Measurements from ENCODE around the gene EHBP1. TPM values are rescaled to one million over a fixed set of nuclear protein-coding genes. Genes with fewer than 3 reads are reported as not detected.

Gene EHBP1
- total RNA-seq, 2 donors from 2014 or later, result 23.7 to 34.3 TPM

GRCh38 chr2:62884514-62884913 is 179.0 kb downstream of the EHBP1 start:
- H3K9me3 Mint-ChIP-seq, result no peaks in the 10 kb centered on the region
- DNase-seq (ENCODE audit: low spot score) (no peak), ATAC-seq (no peak)
- H3K4me3 Mint-ChIP-seq, result no peak overlapping the region
- H3K36me3 Mint-ChIP-seq, result peaks cover 12% of the 10 kb centered on the region
- H3K27me3 Mint-ChIP-seq, result no peaks in the 10 kb centered on the region
- no peak overlapping the region for H3K27ac Mint-ChIP-seq
- H3K4me1 Mint-ChIP-seq (ENCODE audit: low read depth in 2 of 2), result no peaks in the 10 kb centered on the region

- Mint-ChIP-seq H3K4me3 (no peak overlapping the region), H3K27ac (no peak overlapping the region), H3K4me1 (ENCODE audit: low read depth in 2 of 2) (no peaks in the 10 kb centered on the region), H3K36me3 (no peaks in the 10 kb centered on the region), H3K27me3 (no peaks in the 10 kb centered on the region), H3K9me3 (no peaks in the 10 kb centered on the region)
- ATAC-seq (no peak), DNase-seq (ENCODE audit: low spot score) (no peak)
Observed at GRCh38 chr2:62894966-62895631, 189.6 kb downstream of the EHBP1 start.

- H3K27me3 Mint-ChIP-seq, result no peaks in the 10 kb centered on the region
- no peaks in the 10 kb centered on the region for H3K4me1 Mint-ChIP-seq (ENCODE audit: low read depth in 2 of 2)
- no peak for DNase-seq (ENCODE audit: low spot score)
- no peak overlapping the region for H3K4me3 Mint-ChIP-seq
- no peaks in the 10 kb centered on the region for H3K36me3 Mint-ChIP-seq
- no peak for ATAC-seq
- H3K27ac Mint-ChIP-seq, result no peak overlapping the region
- H3K9me3 Mint-ChIP-seq, result no peaks in the 10 kb centered on the region
Observed at GRCh38 chr2:62895632-62896009, 190.1 kb downstream of the EHBP1 start.

GRCh38 chr2:62897187-62897827 is 191.8 kb downstream of the EHBP1 start:
- no peak for DNase-seq (ENCODE audit: low spot score)
- no peaks in the 10 kb centered on the region for H3K9me3 Mint-ChIP-seq
- H3K4me1 Mint-ChIP-seq (ENCODE audit: low read depth in 2 of 2), result no peaks in the 10 kb centered on the region
- no peak overlapping the region for H3K4me3 Mint-ChIP-seq
- no peak for ATAC-seq
- H3K36me3 Mint-ChIP-seq, result no peaks in the 10 kb centered on the region
- no peak overlapping the region for H3K27ac Mint-ChIP-seq
- no peaks in the 10 kb centered on the region for H3K27me3 Mint-ChIP-seq

GRCh38 chr2:62904344-62904743 is 198.8 kb downstream of the EHBP1 start:
- Mint-ChIP-seq H3K36me3 (no peaks in the 10 kb centered on the region), H3K9me3 (no peaks in the 10 kb centered on the region), H3K4me3 (no peak overlapping the region), H3K27me3 (no peaks in the 10 kb centered on the region), H3K27ac (no peak overlapping the region), H3K4me1 (ENCODE audit: low read depth in 2 of 2) (no peaks in the 10 kb centered on the region)
- ATAC-seq (no peak), DNase-seq (ENCODE audit: low spot score) (no peak)

- Mint-ChIP-seq H3K4me1 (ENCODE audit: low read depth in 2 of 2) (peaks cover 0 to under 1% of the 10 kb centered on the region in 2 donors), H3K27ac (no peak overlapping the region), H3K4me3 (no peak overlapping the region), H3K36me3 (no peaks in the 10 kb centered on the region), H3K9me3 (no peaks in the 10 kb centered on the region), H3K27me3 (no peaks in the 10 kb centered on the region)
- DNase-seq (ENCODE audit: low spot score) (no peak), ATAC-seq (no peak)
Observed at GRCh38 chr2:62908145-62908544, 202.6 kb downstream of the EHBP1 start.

GRCh38 chr2:62913311-62913710 is 207.8 kb downstream of the EHBP1 start:
- peaks cover 5 to 11% of the 10 kb centered on the region in 2 donors for H3K4me1 Mint-ChIP-seq (ENCODE audit: low read depth in 2 of 2)
- DNase-seq (ENCODE audit: low spot score), result no peak
- no peak overlapping the region for H3K27ac Mint-ChIP-seq
- no peaks in the 10 kb centered on the region for H3K9me3 Mint-ChIP-seq
- H3K27me3 Mint-ChIP-seq, result no peaks in the 10 kb centered on the region
- no peak for ATAC-seq
- H3K4me3 Mint-ChIP-seq, result no peak overlapping the region
- no peaks in the 10 kb centered on the region for H3K36me3 Mint-ChIP-seq

- no peak for ATAC-seq
- no peak overlapping the region for H3K4me3 Mint-ChIP-seq
- no peak overlapping the region for H3K27ac Mint-ChIP-seq
- peaks cover 21% of the 10 kb centered on the region for H3K36me3 Mint-ChIP-seq
- DNase-seq (ENCODE audit: low spot score), result no peak
- H3K4me1 Mint-ChIP-seq (ENCODE audit: low read depth in 2 of 2), result peaks cover 0 to 1% of the 10 kb centered on the region in 2 donors
- no peaks in the 10 kb centered on the region for H3K27me3 Mint-ChIP-seq
- peaks cover 1% of the 10 kb centered on the region for H3K9me3 Mint-ChIP-seq
Observed at GRCh38 chr2:62919041-62919440, 213.5 kb downstream of the EHBP1 start.

- H3K27ac Mint-ChIP-seq, result no peak overlapping the region
- ATAC-seq (no peak), DNase-seq (ENCODE audit: low spot score) (no peak)
- no peaks in the 10 kb centered on the region for H3K27me3 Mint-ChIP-seq
- H3K9me3 Mint-ChIP-seq, result peaks cover 4% of the 10 kb centered on the region
- no peaks in the 10 kb centered on the region for H3K4me1 Mint-ChIP-seq (ENCODE audit: low read depth in 2 of 2)
- H3K4me3 Mint-ChIP-seq, result no peak overlapping the region
- peaks cover 26% of the 10 kb centered on the region for H3K36me3 Mint-ChIP-seq
Observed at GRCh38 chr2:62920070-62920469, 214.6 kb downstream of the EHBP1 start.

GRCh38 chr2:62923242-62923641 is 217.7 kb downstream of the EHBP1 start:
- no peak for DNase-seq (ENCODE audit: low spot score)
- no peak overlapping the region for H3K27ac Mint-ChIP-seq
- H3K9me3 Mint-ChIP-seq, result peaks cover 4% of the 10 kb centered on the region
- peaks cover 26% of the 10 kb centered on the region for H3K36me3 Mint-ChIP-seq
- H3K4me3 Mint-ChIP-seq, result no peak overlapping the region
- H3K27me3 Mint-ChIP-seq, result no peaks in the 10 kb centered on the region
- no peaks in the 10 kb centered on the region for H3K4me1 Mint-ChIP-seq (ENCODE audit: low read depth in 2 of 2)
- no peak for ATAC-seq

- ATAC-seq (no peak), DNase-seq (ENCODE audit: low spot score) (no peak)
- H3K4me1 Mint-ChIP-seq (ENCODE audit: low read depth in 2 of 2), result no peaks in the 10 kb centered on the region
- peaks cover 26% of the 10 kb centered on the region for H3K36me3 Mint-ChIP-seq
- H3K27me3 Mint-ChIP-seq, result no peaks in the 10 kb centered on the region
- no peak overlapping the region for H3K27ac Mint-ChIP-seq
- H3K4me3 Mint-ChIP-seq, result no peak overlapping the region
- peaks cover 4% of the 10 kb centered on the region for H3K9me3 Mint-ChIP-seq
Observed at GRCh38 chr2:62923881-62924280, 218.4 kb downstream of the EHBP1 start.

GRCh38 chr2:62928015-62928414 is 222.5 kb downstream of the EHBP1 start:
- Mint-ChIP-seq H3K36me3 (peaks cover 7% of the 10 kb centered on the region), H3K27ac (no peak overlapping the region), H3K9me3 (peaks cover 4% of the 10 kb centered on the region), H3K27me3 (no peaks in the 10 kb centered on the region), H3K4me3 (no peak overlapping the region), H3K4me1 (ENCODE audit: low read depth in 2 of 2) (no peaks in the 10 kb centered on the region)
- no peak for ATAC-seq
- no peak for DNase-seq (ENCODE audit: low spot score)

GRCh38 chr2:62931536-62931935 is 226.0 kb downstream of the EHBP1 start:
- Mint-ChIP-seq H3K27ac (no peak overlapping the region), H3K27me3 (no peaks in the 10 kb centered on the region), H3K4me3 (no peak overlapping the region), H3K9me3 (no peaks in the 10 kb centered on the region), H3K4me1 (ENCODE audit: low read depth in 2 of 2) (no peaks in the 10 kb centered on the region), H3K36me3 (no peaks in the 10 kb centered on the region)
- no peak for DNase-seq (ENCODE audit: low spot score)
- ATAC-seq, result no peak

GRCh38 chr2:62933398-62933917 is 227.9 kb downstream of the EHBP1 start:
- H3K9me3 Mint-ChIP-seq, result no peaks in the 10 kb centered on the region
- H3K27me3 Mint-ChIP-seq, result no peaks in the 10 kb centered on the region
- H3K27ac Mint-ChIP-seq, result no peak overlapping the region
- ATAC-seq (no peak), DNase-seq (ENCODE audit: low spot score) (no peak)
- H3K4me3 Mint-ChIP-seq, result no peak overlapping the region
- H3K4me1 Mint-ChIP-seq (ENCODE audit: low read depth in 2 of 2), result no peaks in the 10 kb centered on the region
- H3K36me3 Mint-ChIP-seq, result no peaks in the 10 kb centered on the region
